GM10248 (cell line): ENCODE measurements around the gene MYH13.

ENCODE experiments used
- CTCF ChIA-PET: fragments of 300-600 bp; sonication (Branson Sonifier 250); formaldehyde crosslinking; extraction: SDS; loops from one replicate; lab custom pipeline; 2021; ENCODE audit warnings: antibody characterized with exemption; lab: Yijun Ruan, JAX
- POLR2A ChIA-PET: fragments of 350-650 bp; sonication (Branson Sonifier 250); formaldehyde crosslinking; extraction: SDS; loops from one replicate; lab custom pipeline; 2020; ENCODE audit warnings: antibody characterized with exemption; lab: Yijun Ruan, JAX
- DNase-seq: peaks from one replicate; pipeline ENCODE4 v3.0.0; 2012; ENCODE audit errors: extremely low spot score
- CTCF ChIP-seq: IDR thresholded peaks from 2 replicates; pipeline ENCODE4 v1.5.1; 2012; ENCODE audit warnings: mild to moderate bottlenecking, low read depth; ENCODE audit errors: extremely low read depth, missing control alignments, control extremely low read depth

MYH13 gene

DNA sequence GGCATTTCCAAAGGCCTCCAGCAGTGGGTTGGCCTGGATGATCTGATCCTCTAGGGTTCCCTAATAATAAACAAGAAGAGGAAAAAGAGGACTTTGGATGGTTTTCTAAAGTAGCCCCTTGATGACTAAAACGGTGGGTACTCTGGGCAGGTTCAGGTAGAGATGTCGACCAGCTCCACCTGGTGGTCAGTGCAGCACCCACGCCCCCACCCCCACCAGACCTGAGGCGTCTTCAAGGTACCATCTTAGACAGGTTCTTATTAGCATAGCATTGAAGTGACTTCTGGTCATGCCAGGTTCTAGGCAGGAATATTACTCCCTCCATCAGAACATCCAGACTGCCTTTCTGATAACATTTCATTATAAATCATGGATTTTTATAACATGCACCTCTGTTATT, 15.0 kb downstream of the MYH13 start:
- ChIA-PET CTCF (interaction anchor here (1.2 to 1.7 kb wide), 2 partner anchors 29 to 61 kb away, joined by 4 to 6 read pairs; no protein-coding TSS in a partner anchor), POLR2A (no interaction called here)
- peak; percentile 50 for TF ChIP-seq CTCF
- DNase-seq, result peak; percentile 50

DNA sequence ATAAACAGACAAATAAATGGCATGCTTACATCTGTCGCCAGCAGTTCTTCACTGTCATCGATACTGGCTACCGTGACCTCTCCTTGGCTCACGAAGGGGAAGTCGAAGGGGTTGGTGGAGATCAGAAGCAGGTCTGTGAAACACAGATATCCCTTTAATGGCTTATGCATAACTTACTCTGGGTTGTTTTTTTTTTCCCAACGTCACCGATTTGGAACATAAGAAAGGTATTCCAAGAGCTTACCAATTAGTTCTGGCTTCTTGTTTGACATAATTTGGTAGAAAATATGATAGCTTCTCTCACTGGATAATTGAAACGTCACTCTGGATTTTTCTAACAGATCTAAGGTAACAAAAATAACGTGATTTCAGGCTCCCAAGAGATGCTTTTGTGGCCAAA, 18.2 kb downstream of the MYH13 start:
- no peak for DNase-seq
- ChIA-PET POLR2A (no interaction called here), CTCF (interaction anchor here (1.2 to 1.7 kb wide), 4 partner anchors 23 to 263 kb away, joined by 3 to 8 read pairs (median 3); no protein-coding TSS in a partner anchor)
- no peak for TF ChIP-seq CTCF

- CTCF ChIA-PET, result interaction anchor here (1.1 to 1.8 kb wide), 2 partner anchors 25 to 59 kb away, joined by 3 to 10 read pairs; no protein-coding TSS in a partner anchor
- no peak for DNase-seq
- POLR2A ChIA-PET, result no interaction called here
- TF ChIP-seq CTCF, result no peak
Measured at GRCh38 chr17:10352893-10353292, 19.9 kb downstream of the MYH13 start.

DNA sequence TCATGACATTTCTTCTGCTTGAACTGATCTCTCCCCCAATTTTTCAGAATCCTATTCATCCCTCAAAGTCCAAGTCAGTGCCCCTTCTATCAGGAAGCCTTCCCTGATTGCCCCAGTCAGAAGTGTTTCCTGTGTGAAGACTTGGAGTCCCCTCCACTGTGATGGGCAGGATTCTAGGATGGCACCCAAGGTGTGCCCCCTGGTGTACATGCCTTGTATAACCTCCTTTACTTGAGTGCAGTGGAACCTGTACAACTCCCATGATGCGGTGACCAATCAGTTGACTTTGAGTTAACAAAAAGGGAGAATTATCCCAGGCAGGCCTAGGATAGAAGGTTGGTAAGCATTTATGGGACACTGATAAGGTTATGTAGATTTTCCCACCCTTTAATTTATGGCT, 23.4 kb downstream of the MYH13 start:
- POLR2A ChIA-PET, result no interaction called here
- DNase-seq, result no peak
- TF ChIP-seq CTCF, result no peak
- CTCF ChIA-PET, result interaction anchor here (0.8 to 2.0 kb wide), 5 partner anchors 17 to 425 kb away, joined by 3 to 6 read pairs (median 3); no protein-coding TSS in a partner anchor

GRCh38 chr17:10344816-10345215, 28.0 kb downstream of the MYH13 start:
- no peak for TF ChIP-seq CTCF
- CTCF ChIA-PET, result no interaction called here
- DNase-seq, result no peak
- POLR2A ChIA-PET, result no interaction called here

DNA sequence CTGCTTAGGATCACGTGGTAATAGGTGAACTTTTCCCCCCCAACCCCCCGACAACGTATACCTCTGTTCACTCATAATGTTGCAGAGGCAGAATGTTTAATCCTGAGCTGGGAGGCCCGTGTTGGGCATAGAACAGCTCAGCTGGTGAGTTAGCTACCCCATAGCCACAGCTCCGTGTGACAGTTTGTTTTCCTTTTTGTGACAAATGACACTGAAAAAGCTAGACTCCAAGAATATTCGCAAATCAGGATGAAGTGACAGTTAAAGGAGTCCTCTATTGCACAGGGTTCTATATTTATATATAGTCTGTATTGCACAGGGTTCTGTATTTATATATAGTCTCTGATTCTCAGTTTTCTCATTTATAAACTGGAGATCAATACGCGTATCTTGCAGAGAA, 33.8 kb downstream of the MYH13 start:
- CTCF ChIA-PET, result interaction anchor here (0.8 kb wide), 1 partner anchor 45 kb away, joined by 3 read pairs; no protein-coding TSS in a partner anchor
- DNase-seq, result no peak
- POLR2A ChIA-PET, result no interaction called here
- no peak for TF ChIP-seq CTCF
